Activated naive CD4-positive, alpha-beta T cell treated with anti-CD3 and anti-CD28 coated beads for 36 hours (primary cell): ENCODE measurements around the gene AANAT. TPM values are rescaled to one million over a fixed set of nuclear protein-coding genes. Genes with fewer than 3 reads are reported as not detected.
A peak's percentile ranks its signal among the peaks of the same experiment; 100 is the strongest.

Experiments
- CTCF ChIA-PET: fragments of 350-600 bp; sonication (Branson Sonifier 250); formaldehyde crosslinking; loops from one replicate; lab custom pipeline; 2021; ENCODE audit warnings: antibody characterized with exemption; lab: Charles Lee
- DNase-seq: peaks from one replicate; pipeline ENCODE4 v3.0.0-alpha.2; 2020
- H3K27ac Mint-ChIP-seq: one replicate; pipeline ENCODE4 v1.8.0; 2021; ENCODE audit warnings: mild to moderate bottlenecking, mixed read lengths
- H3K27me3 Mint-ChIP-seq: one replicate; pipeline ENCODE4 v1.8.0; 2021; ENCODE audit warnings: low read depth, mixed read lengths
- H3K36me3 Mint-ChIP-seq: one replicate; pipeline ENCODE4 v1.8.0; 2021; ENCODE audit warnings: low read depth, mixed read lengths
- H3K4me1 Mint-ChIP-seq: one replicate; pipeline ENCODE4 v1.8.0; 2021; ENCODE audit warnings: low read depth, mixed read lengths
- H3K4me3 Mint-ChIP-seq: one replicate; pipeline ENCODE4 v1.8.0; 2021; ENCODE audit warnings: mild to moderate bottlenecking, moderate library complexity, mixed read lengths
- H3K9me3 Mint-ChIP-seq: one replicate; pipeline ENCODE4 v1.8.0; 2021; ENCODE audit warnings: mixed read lengths
- intact Hi-C: fragments of 100-400 bp; cut with micrococcal nuclease; formaldehyde crosslinking; loops from one replicate; pipeline ENCODE4 v1.15.1; 2023
- total RNA-seq, 2 experiments: library from RNA; stranded (reverse); gene quantifications; one replicate each; pipeline ENCODE4 v1.2.3, GENCODE V29; 2021

AANAT gene
- total RNA-seq: not detected

DNA sequence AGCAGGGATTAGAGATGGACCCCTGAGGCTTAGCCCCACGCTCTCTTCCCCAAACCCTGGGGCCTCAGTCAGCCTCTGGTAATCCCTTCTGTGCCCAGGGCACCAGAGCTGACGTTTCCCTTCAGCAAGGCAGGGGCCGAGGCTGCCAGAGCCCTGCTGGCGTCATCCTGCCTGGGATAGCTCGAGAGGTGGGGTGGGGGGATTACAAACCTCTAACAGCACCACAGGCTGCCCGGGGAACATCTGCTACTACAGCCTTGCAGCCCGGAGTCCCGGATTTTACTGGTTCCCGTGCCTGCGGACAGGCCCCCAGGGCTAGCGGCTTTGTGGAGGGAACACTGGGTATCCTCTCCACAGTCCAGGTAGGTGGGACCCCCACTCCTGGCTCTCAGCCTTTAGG is at the start of gene AANAT:
Gene AANAT, plus strand, starts transcription at position 238 of the 400 bp plus-strand sequence. CDS start 1,144 bp downstream, outside the sequence.
- Mint-ChIP-seq H3K27me3 (no peaks in the 10 kb centered on the region), H3K27ac (no peak within 1 kb of the TSS), H3K4me3 (no peak within 1 kb of the TSS), H3K9me3 (no peaks in the 10 kb centered on the region), H3K36me3 (no peaks in the 10 kb centered on the region), H3K4me1 (peaks cover 2% of the 10 kb centered on the region)
- CTCF ChIA-PET: interaction anchor here (0.6 to 5.6 kb wide), 15 partner anchors 10 to 73 kb away, joined by 3 to 58 read pairs (median 5); partner anchors contain the start of genes RHBDF2 and UBE2O
- no peak for DNase-seq
- intact Hi-C loops: no loop called here

DNA sequence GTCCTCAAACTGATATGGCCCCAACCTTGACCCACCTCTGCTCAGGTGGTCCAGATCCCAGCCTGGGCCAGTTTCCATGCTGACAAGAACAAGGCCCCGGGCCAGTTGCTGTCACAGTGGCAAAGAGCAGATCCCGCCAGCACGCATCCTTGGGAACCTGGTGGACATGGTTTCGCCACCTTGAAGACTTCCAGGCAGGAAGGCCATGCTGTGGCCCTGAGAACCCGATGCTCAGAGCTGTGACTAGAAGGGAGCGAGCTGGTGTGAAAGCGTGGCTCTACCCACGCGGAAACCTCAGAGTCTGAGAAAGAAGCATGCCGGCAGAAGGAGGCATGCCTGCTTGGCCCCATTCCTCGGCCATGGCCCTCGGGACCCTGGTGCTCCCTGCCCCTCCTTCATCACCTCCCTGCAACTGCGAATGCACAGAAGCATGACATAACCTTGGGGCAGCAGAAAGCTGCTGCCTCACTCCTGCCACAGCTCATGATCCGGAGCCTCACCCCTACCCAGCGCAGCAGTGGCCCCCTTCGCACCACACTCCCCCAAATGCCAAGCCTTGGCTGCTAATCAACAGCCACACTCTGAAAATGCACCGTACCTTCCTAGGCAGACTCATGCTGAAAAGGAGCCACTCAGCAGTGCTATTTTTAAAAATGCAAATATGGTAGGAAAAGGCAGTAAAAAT is 47.7 kb upstream of the AANAT start:
- CTCF ChIA-PET: no interaction called here
- Mint-ChIP-seq H3K4me1 (peaks cover 13% of the 10 kb centered on the region), H3K9me3 (no peaks in the 10 kb centered on the region), H3K4me3 (no peak overlapping the region), H3K27me3 (no peaks in the 10 kb centered on the region), H3K36me3 (no peaks in the 10 kb centered on the region), H3K27ac (no peak overlapping the region)
- intact Hi-C loops: no loop called here
- no peak for DNase-seq

DNA sequence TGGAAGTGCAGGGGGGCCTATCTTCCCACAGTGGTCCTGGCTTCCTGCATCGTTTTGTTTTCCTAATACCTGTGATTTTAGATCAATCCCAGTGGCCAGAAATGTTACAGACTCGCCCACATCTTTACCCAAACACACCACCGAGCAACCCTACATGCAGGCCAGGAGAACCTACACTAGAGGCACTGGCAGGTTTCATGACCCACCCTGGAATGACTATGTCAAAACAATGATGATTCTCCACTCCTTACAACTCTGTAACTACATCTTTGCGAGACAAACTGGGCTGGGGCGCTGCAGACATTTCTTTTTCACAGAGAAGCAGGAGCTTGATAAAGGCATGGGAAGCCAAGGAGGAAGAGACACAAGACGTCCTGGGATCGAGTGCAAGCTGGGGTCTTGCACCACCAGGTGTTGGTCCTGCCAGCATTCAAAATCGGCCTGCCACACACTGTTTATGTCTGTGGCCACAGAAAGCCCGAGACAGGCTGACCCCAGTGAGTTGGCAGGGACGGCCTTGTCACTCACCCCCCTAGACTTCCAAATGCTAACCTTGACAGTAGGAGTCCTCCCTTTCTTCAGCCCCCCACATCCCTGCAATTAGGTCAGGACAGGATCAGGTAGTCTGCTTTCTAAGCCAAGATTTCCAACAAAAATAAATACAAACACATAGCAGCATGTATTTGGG is 46.9 kb upstream of the AANAT start:
- no peaks in the 10 kb centered on the region for H3K9me3 Mint-ChIP-seq
- no peak overlapping the region for H3K4me3 Mint-ChIP-seq
- peaks cover 13% of the 10 kb centered on the region for H3K4me1 Mint-ChIP-seq
- H3K36me3 Mint-ChIP-seq: no peaks in the 10 kb centered on the region
- H3K27me3 Mint-ChIP-seq: no peaks in the 10 kb centered on the region
- intact Hi-C loops: no loop called here
- no peak for DNase-seq
- H3K27ac Mint-ChIP-seq: no peak overlapping the region
- CTCF ChIA-PET: no interaction called here

DNA sequence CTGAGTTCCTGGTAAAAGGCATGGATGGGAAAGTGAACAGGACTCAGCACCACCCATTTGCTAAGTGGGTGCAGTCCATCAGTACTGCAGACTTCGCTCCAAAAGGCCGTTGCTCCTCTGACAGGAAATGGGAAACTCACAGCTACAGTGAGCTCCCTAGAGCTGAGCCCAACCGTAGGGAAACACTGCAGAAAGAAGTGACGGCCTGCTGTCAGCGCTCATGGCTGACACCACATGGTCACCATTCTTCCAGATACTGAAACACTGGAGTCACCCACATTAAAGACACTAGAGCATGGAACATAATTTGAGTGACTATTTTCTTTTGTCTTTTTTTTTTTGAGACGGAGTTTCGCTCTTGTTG is 46.4 kb upstream of the AANAT start:
- Mint-ChIP-seq H3K4me3 (no peak overlapping the region), H3K27ac (no peak overlapping the region), H3K36me3 (no peaks in the 10 kb centered on the region), H3K27me3 (no peaks in the 10 kb centered on the region), H3K9me3 (no peaks in the 10 kb centered on the region), H3K4me1 (peaks cover 13% of the 10 kb centered on the region)
- no peak for DNase-seq
- intact Hi-C loops: no loop called here
- CTCF ChIA-PET: interaction anchor here (0.7 kb wide), 1 partner anchor 10 kb away, joined by 3 read pairs; no protein-coding TSS in a partner anchor

DNA sequence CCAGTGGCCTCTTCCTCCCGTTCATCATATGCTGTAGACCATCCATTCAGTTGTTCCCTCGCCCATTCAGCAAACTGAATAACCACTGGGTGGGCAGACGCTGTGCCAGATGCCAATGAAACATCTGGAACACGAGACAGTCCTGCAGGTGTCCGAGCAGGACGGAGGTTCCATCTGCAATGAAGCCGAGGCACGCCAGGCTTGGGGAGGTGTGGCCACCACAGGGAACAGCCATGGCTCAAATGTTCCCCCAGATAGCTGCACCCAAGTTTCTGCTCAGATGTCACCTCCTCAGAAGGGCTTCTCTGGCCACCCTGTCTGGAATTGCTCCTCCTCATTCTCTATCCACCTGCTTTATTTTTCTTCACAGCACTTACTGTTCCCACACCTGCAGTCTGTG is 45.0 kb upstream of the AANAT start:
- CTCF ChIA-PET: interaction anchor here (0.6 kb wide), 1 partner anchor 13 kb away, joined by 4 read pairs; no protein-coding TSS in a partner anchor
- intact Hi-C loops: no loop called here
- DNase-seq: no peak
- Mint-ChIP-seq H3K9me3 (no peaks in the 10 kb centered on the region), H3K4me3 (no peak overlapping the region), H3K36me3 (no peaks in the 10 kb centered on the region), H3K27ac (peak overlapping the region; percentile 8), H3K27me3 (no peaks in the 10 kb centered on the region), H3K4me1 (peaks cover 13% of the 10 kb centered on the region)

DNA sequence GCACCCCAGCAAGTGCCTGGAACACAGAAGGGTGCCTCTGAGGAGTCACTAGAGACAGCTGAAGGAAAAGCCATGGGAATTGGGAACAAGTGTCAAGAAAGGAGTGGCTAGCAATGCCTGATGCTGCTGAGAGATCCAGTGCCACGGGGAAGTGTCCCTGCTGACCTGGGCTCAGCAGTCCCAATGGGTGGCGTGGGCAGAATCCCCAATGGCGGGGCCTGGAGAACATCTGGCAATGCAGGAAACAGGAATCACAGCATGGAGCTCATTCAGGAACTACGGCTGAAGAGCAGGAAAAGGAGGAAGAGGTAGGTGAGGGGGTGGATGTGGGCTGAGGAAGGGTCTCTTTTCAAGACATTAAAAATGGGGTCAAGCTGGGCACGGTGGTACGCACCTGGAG is 44.5 kb upstream of the AANAT start:
- Mint-ChIP-seq H3K4me3 (no peak overlapping the region), H3K27me3 (no peaks in the 10 kb centered on the region), H3K9me3 (no peaks in the 10 kb centered on the region), H3K27ac (no peak overlapping the region), H3K36me3 (no peaks in the 10 kb centered on the region), H3K4me1 (peaks cover 9% of the 10 kb centered on the region)
- no peak for DNase-seq
- intact Hi-C loops: no loop called here
- CTCF ChIA-PET: no interaction called here

DNA sequence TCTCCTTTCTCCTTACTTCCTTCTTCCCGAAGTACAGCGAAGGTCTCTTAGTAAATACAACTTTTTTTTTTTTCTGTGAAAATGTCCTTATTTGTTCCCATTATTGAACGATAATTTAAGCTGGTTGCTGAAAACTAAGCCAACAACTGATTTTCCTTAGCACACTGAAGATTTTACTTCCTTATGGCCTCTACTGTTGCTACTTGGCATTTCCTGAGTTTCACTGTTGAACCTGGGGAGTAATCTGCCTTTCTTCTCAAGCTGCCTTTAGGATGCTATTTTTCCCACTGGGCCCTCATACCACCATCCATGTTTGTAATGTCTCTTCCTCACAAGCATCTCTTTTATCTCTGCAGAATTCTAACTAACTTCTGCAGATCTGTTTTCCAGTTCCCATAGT is 40.5 kb upstream of the AANAT start:
- H3K9me3 Mint-ChIP-seq: no peaks in the 10 kb centered on the region
- no peaks in the 10 kb centered on the region for H3K27me3 Mint-ChIP-seq
- H3K36me3 Mint-ChIP-seq: no peaks in the 10 kb centered on the region
- no peak for DNase-seq
- H3K4me3 Mint-ChIP-seq: no peak overlapping the region
- CTCF ChIA-PET: interaction anchor here (0.7 to 0.9 kb wide), 3 partner anchors 9 to 243 kb away, joined by 3 to 4 read pairs (median 3); no protein-coding TSS in a partner anchor
- H3K27ac Mint-ChIP-seq: no peak overlapping the region
- no peaks in the 10 kb centered on the region for H3K4me1 Mint-ChIP-seq
- intact Hi-C loops: no loop called here

DNA sequence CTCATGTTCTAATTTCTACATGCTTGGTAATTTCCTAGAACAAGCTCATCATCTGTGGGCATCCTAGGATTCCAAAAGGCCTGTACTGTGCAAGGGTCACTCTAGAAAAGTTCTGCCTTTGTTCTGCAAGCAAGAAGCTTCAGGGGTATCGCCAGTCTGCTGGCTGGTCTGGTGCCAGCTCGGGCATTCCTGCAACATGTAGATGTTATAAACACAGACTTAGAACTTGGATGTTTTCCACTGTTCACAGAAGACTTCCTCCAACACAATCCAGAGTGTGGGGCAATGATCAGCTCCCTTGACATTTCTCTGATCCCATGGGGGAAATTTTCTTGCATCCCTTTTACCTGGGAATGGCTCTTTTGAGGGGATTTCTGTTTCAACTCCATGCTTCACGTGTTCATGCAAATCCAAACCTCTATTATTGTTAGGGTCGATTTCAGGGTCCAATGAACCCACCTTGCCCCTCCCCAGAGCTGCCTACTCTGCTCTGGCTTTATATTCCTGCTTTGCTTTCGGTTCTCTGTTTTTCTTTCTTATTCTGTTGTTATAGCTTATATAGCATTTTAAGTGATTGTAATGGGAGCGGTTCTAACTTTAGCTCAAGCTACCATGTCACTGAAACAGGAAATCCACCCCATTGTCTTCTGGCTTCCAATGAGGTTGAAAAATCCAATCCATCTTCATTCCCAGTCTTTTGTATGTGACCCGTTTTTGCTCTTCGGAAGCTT is 39.7 kb upstream of the AANAT start:
- H3K36me3 Mint-ChIP-seq: no peaks in the 10 kb centered on the region
- H3K4me1 Mint-ChIP-seq: no peaks in the 10 kb centered on the region
- intact Hi-C loops: no loop called here
- no peak overlapping the region for H3K4me3 Mint-ChIP-seq
- CTCF ChIA-PET: interaction anchor here (0.6 to 1.2 kb wide), 5 partner anchors 8 to 129 kb away, joined by 3 to 4 read pairs (median 4); no protein-coding TSS in a partner anchor
- no peaks in the 10 kb centered on the region for H3K9me3 Mint-ChIP-seq
- no peaks in the 10 kb centered on the region for H3K27me3 Mint-ChIP-seq
- no peak for DNase-seq
- H3K27ac Mint-ChIP-seq: no peak overlapping the region

DNA sequence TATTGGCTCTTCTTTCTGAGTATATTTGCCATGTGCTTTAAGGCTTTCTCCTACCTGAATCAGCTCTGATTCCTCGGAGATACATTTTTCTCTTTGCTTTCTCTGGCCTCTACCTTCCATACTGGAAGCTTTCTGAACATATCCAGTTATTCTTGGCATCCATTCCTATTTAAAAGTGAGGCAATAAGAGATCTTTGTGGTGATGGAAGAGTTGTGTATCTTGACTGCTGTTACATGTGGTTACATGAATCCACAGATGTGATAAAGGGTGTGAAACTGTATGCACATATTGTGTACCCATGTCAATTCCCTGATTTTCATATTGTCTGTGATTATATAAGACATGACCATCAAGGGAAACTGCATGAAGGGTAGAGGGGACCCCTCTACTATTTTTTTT is 38.9 kb upstream of the AANAT start:
- Mint-ChIP-seq H3K4me1 (peaks cover 2% of the 10 kb centered on the region), H3K9me3 (no peaks in the 10 kb centered on the region), H3K4me3 (no peak overlapping the region), H3K27me3 (no peaks in the 10 kb centered on the region), H3K36me3 (no peaks in the 10 kb centered on the region), H3K27ac (no peak overlapping the region)
- intact Hi-C loops: no loop called here
- CTCF ChIA-PET: interaction anchor here (0.7 to 1.1 kb wide), 3 partner anchors 31 to 523 kb away, joined by 3 to 4 read pairs (median 4); no protein-coding TSS in a partner anchor
- no peak for DNase-seq

DNA sequence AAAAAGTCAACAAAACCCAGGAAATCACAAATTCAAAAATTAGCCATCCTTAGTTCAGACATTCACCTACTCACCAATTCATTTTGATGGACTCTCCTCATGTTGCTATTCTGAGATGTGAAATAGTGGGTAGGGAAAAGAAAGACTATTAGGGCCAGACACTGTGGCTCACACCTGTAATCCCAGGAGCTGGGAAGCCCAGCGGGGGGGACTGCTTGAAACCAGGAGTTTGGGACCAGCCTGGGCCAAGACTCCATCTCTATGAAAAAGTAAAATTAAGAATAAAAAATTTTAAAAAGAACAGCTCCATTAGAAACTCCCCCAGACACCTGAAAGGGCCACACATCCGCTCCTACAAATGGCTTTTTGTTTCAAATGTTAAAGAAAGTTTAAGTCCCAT is 35.9 kb upstream of the AANAT start:
- CTCF ChIA-PET: no interaction called here
- Mint-ChIP-seq H3K27me3 (no peaks in the 10 kb centered on the region), H3K4me3 (no peak overlapping the region), H3K4me1 (peaks cover 2% of the 10 kb centered on the region), H3K36me3 (peaks cover 2% of the 10 kb centered on the region), H3K9me3 (no peaks in the 10 kb centered on the region), H3K27ac (no peak overlapping the region)
- no peak for DNase-seq
- intact Hi-C loops: no loop called here

DNA sequence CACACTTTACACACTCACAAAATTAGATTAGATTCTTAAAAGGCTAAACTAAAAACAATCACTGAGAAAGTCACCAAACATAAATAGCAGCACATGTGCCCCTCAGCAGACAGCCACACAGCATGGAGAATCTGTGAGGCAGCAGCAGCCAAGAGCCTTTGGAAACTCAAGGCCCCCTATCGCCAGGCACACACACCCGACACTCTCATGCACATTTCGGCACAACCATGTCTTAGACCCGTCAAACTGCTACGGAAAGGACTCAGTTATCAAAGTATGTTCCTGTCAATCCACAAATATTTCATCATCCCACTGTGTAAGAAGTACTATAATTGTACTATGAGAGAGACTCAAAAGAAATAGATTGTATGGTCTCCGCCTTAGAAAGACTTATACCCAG is 35.4 kb upstream of the AANAT start:
- H3K27ac Mint-ChIP-seq: no peak overlapping the region
- H3K4me3 Mint-ChIP-seq: no peak overlapping the region
- peaks cover 2% of the 10 kb centered on the region for H3K4me1 Mint-ChIP-seq
- intact Hi-C loops: no loop called here
- H3K36me3 Mint-ChIP-seq: peaks cover 2% of the 10 kb centered on the region
- H3K27me3 Mint-ChIP-seq: no peaks in the 10 kb centered on the region
- CTCF ChIA-PET: no interaction called here
- H3K9me3 Mint-ChIP-seq: no peaks in the 10 kb centered on the region
- no peak for DNase-seq

DNA sequence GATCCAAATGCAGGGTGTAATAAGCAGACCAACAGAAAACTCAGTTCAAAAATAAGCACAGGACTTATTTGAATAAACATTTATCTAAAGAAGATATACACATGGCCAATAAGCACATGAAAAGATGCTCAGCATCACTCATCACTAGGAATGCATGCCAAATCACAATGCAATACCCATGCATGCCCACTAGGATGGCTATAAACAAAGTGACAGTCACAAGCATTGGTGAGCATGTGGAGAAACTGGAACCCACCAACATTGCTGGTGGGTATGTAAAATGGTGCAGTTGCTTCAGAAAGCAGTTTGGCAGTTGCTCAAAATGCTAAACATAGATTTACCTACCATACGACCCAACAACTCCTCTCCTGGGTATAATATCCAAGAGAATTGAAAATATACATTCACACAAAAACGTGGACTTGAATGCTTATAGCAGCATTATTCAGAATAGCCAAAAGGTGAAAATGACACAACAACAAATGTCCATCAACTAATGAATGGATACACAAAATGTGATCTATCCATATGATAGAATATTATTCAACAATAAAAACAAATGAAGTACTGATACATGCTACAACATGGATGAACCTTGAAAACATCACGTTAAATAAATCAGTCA is 34.6 kb upstream of the AANAT start:
- no peak for DNase-seq
- Mint-ChIP-seq H3K4me1 (peaks cover 2% of the 10 kb centered on the region), H3K36me3 (peaks cover 2% of the 10 kb centered on the region), H3K4me3 (no peak overlapping the region), H3K27me3 (no peaks in the 10 kb centered on the region), H3K27ac (no peak overlapping the region), H3K9me3 (no peaks in the 10 kb centered on the region)
- CTCF ChIA-PET: no interaction called here
- intact Hi-C loops: no loop called here
